Measurements from ENCODE around the gene SYCP3.

DNA sequence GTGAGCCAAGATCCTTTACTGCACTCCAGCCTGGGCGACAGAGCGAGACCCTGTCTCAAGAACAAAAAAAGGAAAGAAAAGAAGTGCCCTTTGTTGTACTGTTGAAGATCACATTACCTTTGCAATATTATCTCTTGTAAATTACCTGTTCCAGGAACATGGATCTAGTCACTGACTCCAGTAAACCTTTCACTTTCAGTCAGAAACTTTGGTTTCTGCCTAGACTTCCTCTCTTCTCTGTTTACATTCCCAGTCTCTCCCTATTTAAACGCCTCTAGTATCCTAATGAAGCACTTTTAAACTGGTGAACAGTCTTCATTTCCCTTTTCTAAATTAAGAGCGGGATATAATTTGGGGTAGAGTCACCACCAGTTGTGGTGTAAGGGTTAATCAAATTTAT is 29.0 kb downstream of the SYCP3 start:
- TF ChIP-seq, protein P1, sequence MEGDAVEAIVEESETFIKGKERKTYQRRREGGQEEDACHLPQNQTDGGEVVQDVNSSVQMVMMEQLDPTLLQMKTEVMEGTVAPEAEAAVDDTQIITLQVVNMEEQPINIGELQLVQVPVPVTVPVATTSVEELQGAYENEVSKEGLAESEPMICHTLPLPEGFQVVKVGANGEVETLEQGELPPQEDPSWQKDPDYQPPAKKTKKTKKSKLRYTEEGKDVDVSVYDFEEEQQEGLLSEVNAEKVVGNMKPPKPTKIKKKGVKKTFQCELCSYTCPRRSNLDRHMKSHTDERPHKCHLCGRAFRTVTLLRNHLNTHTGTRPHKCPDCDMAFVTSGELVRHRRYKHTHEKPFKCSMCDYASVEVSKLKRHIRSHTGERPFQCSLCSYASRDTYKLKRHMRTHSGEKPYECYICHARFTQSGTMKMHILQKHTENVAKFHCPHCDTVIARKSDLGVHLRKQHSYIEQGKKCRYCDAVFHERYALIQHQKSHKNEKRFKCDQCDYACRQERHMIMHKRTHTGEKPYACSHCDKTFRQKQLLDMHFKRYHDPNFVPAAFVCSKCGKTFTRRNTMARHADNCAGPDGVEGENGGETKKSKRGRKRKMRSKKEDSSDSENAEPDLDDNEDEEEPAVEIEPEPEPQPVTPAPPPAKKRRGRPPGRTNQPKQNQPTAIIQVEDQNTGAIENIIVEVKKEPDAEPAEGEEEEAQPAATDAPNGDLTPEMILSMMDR (IDR thresholded peaks at IDR 0.05): no peak
- no peak for TF ChIP-seq POLR2A (IDR thresholded peaks at IDR 0.05; ENCODE audit: low read depth)

Measured in esophagus muscularis mucosa (tissue), 3 donors.